ENCODE data around the gene UBAP2.
"Not testable (repeated sequence)": the region's sequence is repeated elsewhere in the genome, so short reads cannot be mapped to it uniquely, and the experiment has no call there.

Gene UBAP2

GRCh38 chr9:34025811-34026210, 22.9 kb downstream of the UBAP2 start:
- Histone ChIP-seq H3K9me3 (replicated peaks; ENCODE audit: insufficient read depth, low read length) (no peaks in the 10 kb centered on the region), H3K79me2 (ENCODE audit: low read length) (peaks cover 99% of the 10 kb centered on the region), H4K20me1 (ENCODE audit: insufficient read depth, low read length) (peaks cover 39% of the 10 kb centered on the region), H3K4me2 (ENCODE audit: low read depth, low read length) (no peak overlapping the region), H3K4me3 (ENCODE audit: low read length) (no peak overlapping the region), H3K4me1 (ENCODE audit: low read length) (no peaks in the 10 kb centered on the region), H3K9ac (ENCODE audit: low read length) (no peak overlapping the region), H3K9me2 (replicated peaks; ENCODE audit: insufficient read depth, low read length) (no peaks in the 10 kb centered on the region), H3K27ac (ENCODE audit: low read length) (no peak overlapping the region), H3K27me3 (replicated peaks; ENCODE audit: insufficient read depth, low read length) (no peaks in the 10 kb centered on the region), H3K36me3 (replicated peaks; ENCODE audit: insufficient read depth, low read length) (no peaks in the 10 kb centered on the region; the same call in 1 of the 2 replicates), H3F3A (ENCODE audit: insufficient read depth, low read length) (no peaks in the 10 kb centered on the region), H2AFZ (ENCODE audit: low read length) (no peak overlapping the region)
- DNase-seq, result no peak
- no peak for TF ChIP-seq EZH2 (optimal IDR thresholded peaks at IDR 0.05; ENCODE audit: low read depth, low read length)
- no peak for TF ChIP-seq CTCF (IDR thresholded peaks at IDR 0.05; ENCODE audit: low read length)
- TF ChIP-seq EZH2phosphoT487 (IDR thresholded peaks at IDR 0.05; ENCODE audit: low read length), result no peak

- Histone ChIP-seq H3K36me3 (replicated peaks; ENCODE audit: insufficient read depth, low read length) (no peaks in the 10 kb centered on the region; the same call in 1 of the 2 replicates), H3K9me3 (replicated peaks; ENCODE audit: insufficient read depth, low read length) (no peaks in the 10 kb centered on the region), H3K79me2 (ENCODE audit: low read length) (peaks cover 99% of the 10 kb centered on the region), H3K9ac (ENCODE audit: low read length) (no peak overlapping the region), H3K4me1 (ENCODE audit: low read length) (no peaks in the 10 kb centered on the region), H4K20me1 (ENCODE audit: insufficient read depth, low read length) (peaks cover 39% of the 10 kb centered on the region), H3K4me2 (ENCODE audit: low read depth, low read length) (no peak overlapping the region), H3K27ac (ENCODE audit: low read length) (no peak overlapping the region), H3K9me2 (replicated peaks; ENCODE audit: insufficient read depth, low read length) (no peaks in the 10 kb centered on the region), H2AFZ (ENCODE audit: low read length) (no peak overlapping the region), H3K4me3 (ENCODE audit: low read length) (no peak overlapping the region), H3K27me3 (replicated peaks; ENCODE audit: insufficient read depth, low read length) (no peaks in the 10 kb centered on the region), H3F3A (ENCODE audit: insufficient read depth, low read length) (no peaks in the 10 kb centered on the region)
- TF ChIP-seq EZH2phosphoT487 (IDR thresholded peaks at IDR 0.05; ENCODE audit: low read length) (no peak), EZH2 (optimal IDR thresholded peaks at IDR 0.05; ENCODE audit: low read depth, low read length) (no peak), CTCF (IDR thresholded peaks at IDR 0.05; ENCODE audit: low read length) (no peak)
- DNase-seq, result no peak
These were observed 23.6 kb downstream of the UBAP2 start for GRCh38 chr9:34025062-34025461.

- not testable (repeated sequence) for H3K27me3 ChIP-seq (replicated peaks; ENCODE audit: insufficient read depth, low read length); H3K4me3 ChIP-seq (ENCODE audit: low read length); DNase-seq; H3K4me1 ChIP-seq (ENCODE audit: low read length); H3K9me2 ChIP-seq (replicated peaks; ENCODE audit: insufficient read depth, low read length); H3F3A ChIP-seq (ENCODE audit: insufficient read depth, low read length); H3K9me3 ChIP-seq (replicated peaks; ENCODE audit: insufficient read depth, low read length); H3K36me3 ChIP-seq (replicated peaks; ENCODE audit: insufficient read depth, low read length); H2AFZ ChIP-seq (ENCODE audit: low read length); H3K27ac ChIP-seq (ENCODE audit: low read length); H3K4me2 ChIP-seq (ENCODE audit: low read depth, low read length); H3K9ac ChIP-seq (ENCODE audit: low read length)
- H3K79me2 ChIP-seq (ENCODE audit: low read length), result peaks cover 99% of the 10 kb centered on the region
- peaks cover 39% of the 10 kb centered on the region for H4K20me1 ChIP-seq (ENCODE audit: insufficient read depth, low read length)
These were observed 24.2 kb downstream of the UBAP2 start for GRCh38 chr9:34024476-34024875.

- TF ChIP-seq EZH2phosphoT487 (IDR thresholded peaks at IDR 0.05; ENCODE audit: low read length) (no peak), EZH2 (optimal IDR thresholded peaks at IDR 0.05; ENCODE audit: low read depth, low read length) (no peak), CTCF (IDR thresholded peaks at IDR 0.05; ENCODE audit: low read length) (no peak)
- Histone ChIP-seq H3K27me3 (replicated peaks; ENCODE audit: insufficient read depth, low read length) (no peaks in the 10 kb centered on the region), H3K9me2 (replicated peaks; ENCODE audit: insufficient read depth, low read length) (no peaks in the 10 kb centered on the region), H3K9ac (ENCODE audit: low read length) (no peak overlapping the region), H3K79me2 (ENCODE audit: low read length) (peaks cover 90% of the 10 kb centered on the region), H3K4me1 (ENCODE audit: low read length) (no peaks in the 10 kb centered on the region), H3K4me3 (ENCODE audit: low read length) (no peak overlapping the region), H3K4me2 (ENCODE audit: low read depth, low read length) (no peak overlapping the region), H2AFZ (ENCODE audit: low read length) (no peak overlapping the region), H3F3A (ENCODE audit: insufficient read depth, low read length) (peaks cover 4% of the 10 kb centered on the region; the same call in 1 of the 2 replicates), H3K27ac (ENCODE audit: low read length) (no peak overlapping the region), H3K9me3 (replicated peaks; ENCODE audit: insufficient read depth, low read length) (no peaks in the 10 kb centered on the region), H4K20me1 (ENCODE audit: insufficient read depth, low read length) (peaks cover 8% of the 10 kb centered on the region; the same call in 1 of the 2 replicates), H3K36me3 (replicated peaks; ENCODE audit: insufficient read depth, low read length) (peaks cover 5% of the 10 kb centered on the region; the same call in 1 of the 2 replicates)
- no peak for DNase-seq
These were observed 32.5 kb downstream of the UBAP2 start for GRCh38 chr9:34016149-34016548.
